ENCODE data around the gene ZMYM5. TPM values are rescaled to one million over a fixed set of nuclear protein-coding genes. Genes with fewer than 3 reads are reported as not detected.
"Not testable (repeated sequence)": the region's sequence is repeated elsewhere in the genome, so short reads cannot be mapped to it uniquely, and the experiment has no call there.

Gene ZMYM5
- total and polyA plus RNA-seq, 9 of the 15 experiments (the other 6 are each of a cell fraction or from before 2014, with no cell fraction given), result 5.4 to 11.9 (median 7.8) TPM

DNA sequence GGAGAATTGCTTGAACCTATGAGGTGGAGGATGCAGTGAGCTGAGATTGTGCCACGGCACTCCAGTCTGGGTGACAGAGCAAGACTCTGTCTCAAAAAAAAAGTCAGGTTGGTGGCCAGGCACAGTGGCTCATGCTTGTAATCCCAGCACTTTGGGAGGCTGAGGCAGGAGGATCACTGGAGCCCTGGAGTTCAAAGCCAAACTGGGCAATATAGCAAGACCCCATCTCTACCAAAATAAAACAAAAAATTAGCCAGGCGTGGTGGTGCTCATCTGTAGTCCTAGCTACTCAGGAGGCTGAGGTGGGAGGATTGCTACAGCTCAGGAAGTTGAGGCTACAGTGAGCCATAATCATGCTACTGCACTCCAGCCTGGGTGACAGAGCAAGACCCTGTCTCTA is 47.6 kb downstream of the ZMYM5 start:
- FAIRE-seq; ATAC-seq; H2AFZ ChIP-seq (ENCODE audit: low read depth, low read length); H4K20me1 ChIP-seq (replicated peaks; ENCODE audit: control insufficient read depth, insufficient read depth, low read length); H3K9me1 ChIP-seq (ENCODE audit: control insufficient read depth, insufficient read depth, low read length); H3K4me2 ChIP-seq (ENCODE audit: insufficient read depth, low read length); BruUV-seq (replicated peaks); H3K9ac ChIP-seq (ENCODE audit: insufficient read depth in 1 of 2, low read depth in 2 of 2, low read length in 2 of 2); CTCF ChIA-PET (ENCODE audit: low intra/inter-chr PET ratio); POLR2A ChIA-PET; H3K79me2 ChIP-seq (ENCODE audit: control insufficient read depth, insufficient read depth, low read length); intact Hi-C loops (cut with micrococcal nuclease); in situ Hi-C loops (cut with MboI); H3K4me1 ChIP-seq (replicated peaks in 1 of 2; ENCODE audit: control insufficient read depth in 2 of 2, insufficient read depth in 2 of 2, low read length in 2 of 2); H3K36me3 ChIP-seq (ENCODE audit: control insufficient read depth, insufficient read depth, low read length); H3K27ac ChIP-seq (ENCODE audit: extremely low read depth, low read depth, low read length); H3K9me3 ChIP-seq (replicated peaks; ENCODE audit: control insufficient read depth, insufficient read depth, low read depth, low read length); H3K27me3 ChIP-seq (ENCODE audit: control insufficient read depth in 2 of 2, insufficient read depth in 2 of 2, low read length in 2 of 2); DNase-seq (ENCODE audit: extremely low read depth in 1 of 4, low spot score in 3 of 4); H3K4me3 ChIP-seq: not testable (repeated sequence)
- 100% methylated on average over 2 of the region's 2 CpGs for WGBS (ENCODE audit: insufficient coverage, low coverage, missing lambda C conversion rate)
- peak; percentile 64 for TF ChIP-seq ZNF121 (CRISPR knock-in tag; conservative IDR thresholded peaks at IDR 0.05)

DNA sequence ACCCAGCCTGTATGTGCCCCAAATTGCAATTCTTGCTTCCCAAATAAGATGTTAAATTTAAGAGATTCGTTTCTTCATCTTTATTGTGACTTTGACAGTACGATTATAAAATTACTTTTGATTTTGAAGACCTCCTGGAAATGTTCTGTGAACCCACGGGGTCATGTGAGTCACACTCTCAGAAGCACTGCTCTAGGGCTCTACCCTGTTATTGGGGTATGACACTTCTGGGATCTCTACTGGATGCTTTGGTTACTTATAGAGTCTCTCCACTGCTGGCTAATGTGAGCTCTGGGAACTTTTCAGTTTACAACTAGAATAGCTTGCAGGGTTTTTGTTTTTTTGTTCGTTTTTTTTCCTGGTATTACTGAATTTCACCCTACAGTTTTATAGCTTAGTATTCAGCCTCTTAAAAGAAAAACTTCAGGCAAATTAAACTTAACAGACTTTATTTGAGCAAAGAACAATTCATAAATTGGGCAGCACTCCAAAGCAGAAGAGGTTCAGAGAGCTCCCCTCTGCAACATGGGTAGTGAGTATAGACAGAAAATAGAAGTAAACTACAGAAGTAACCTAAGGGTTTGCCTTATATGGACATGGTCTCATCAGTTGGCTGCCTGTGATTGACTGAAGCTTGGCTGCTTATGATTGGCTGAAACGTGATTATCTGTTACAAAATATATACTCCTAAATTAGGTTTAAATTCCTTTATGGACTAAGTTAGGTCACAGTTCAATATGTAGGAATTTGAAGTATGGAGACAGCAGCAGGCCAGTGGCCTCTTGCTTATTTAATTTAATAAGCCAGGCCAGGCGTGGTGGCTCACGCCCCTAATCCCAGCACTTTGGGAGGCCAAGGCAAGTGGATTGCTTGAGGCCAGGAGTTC is 52.2 kb downstream of the ZMYM5 start:
- no peaks in the 10 kb centered on the region for H3K79me2 ChIP-seq (ENCODE audit: control insufficient read depth, insufficient read depth, low read length)
- no peaks in the 10 kb centered on the region for H3K9me3 ChIP-seq (replicated peaks; ENCODE audit: control insufficient read depth, insufficient read depth, low read depth, low read length)
- H3K4me1 ChIP-seq (replicated peaks in 1 of 2; ENCODE audit: control insufficient read depth in 2 of 2, insufficient read depth in 2 of 2, low read length in 2 of 2), result no peaks in the 10 kb centered on the region; a peak in 1 of 5 replicates
- no TSS peak for BruUV-seq (replicated peaks)
- ChIA-PET CTCF (ENCODE audit: low intra/inter-chr PET ratio) (interaction anchor here (0.6 kb wide), 1 partner anchor 27 kb away, joined by 3 read pairs; no protein-coding TSS in a partner anchor), POLR2A (no interaction called here)
- no peak overlapping the region for H3K4me2 ChIP-seq (ENCODE audit: insufficient read depth, low read length)
- peak; percentile 65 for ATAC-seq
- H4K20me1 ChIP-seq (replicated peaks; ENCODE audit: control insufficient read depth, insufficient read depth, low read length), result no peaks in the 10 kb centered on the region
- no peak for DNase-seq (ENCODE audit: extremely low read depth in 1 of 4, low spot score in 3 of 4)
- FAIRE-seq, result no peak
- no peaks in the 10 kb centered on the region for H3K27me3 ChIP-seq (ENCODE audit: control insufficient read depth in 2 of 2, insufficient read depth in 2 of 2, low read length in 2 of 2)
- no peak overlapping the region for H3K27ac ChIP-seq (ENCODE audit: extremely low read depth, low read depth, low read length)
- TF ChIP-seq ZNF561 (CRISPR knock-in tag; conservative IDR thresholded peaks at IDR 0.05), result no peak
- TF ChIP-seq, protein P1, sequence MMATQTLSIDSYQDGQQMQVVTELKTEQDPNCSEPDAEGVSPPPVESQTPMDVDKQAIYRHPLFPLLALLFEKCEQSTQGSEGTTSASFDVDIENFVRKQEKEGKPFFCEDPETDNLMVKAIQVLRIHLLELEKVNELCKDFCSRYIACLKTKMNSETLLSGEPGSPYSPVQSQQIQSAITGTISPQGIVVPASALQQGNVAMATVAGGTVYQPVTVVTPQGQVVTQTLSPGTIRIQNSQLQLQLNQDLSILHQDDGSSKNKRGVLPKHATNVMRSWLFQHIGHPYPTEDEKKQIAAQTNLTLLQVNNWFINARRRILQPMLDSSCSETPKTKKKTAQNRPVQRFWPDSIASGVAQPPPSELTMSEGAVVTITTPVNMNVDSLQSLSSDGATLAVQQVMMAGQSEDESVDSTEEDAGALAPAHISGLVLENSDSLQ (IDR thresholded peaks at IDR 0.05), result peak; percentile 61
- peak in 1 of 2 experiments; percentile 91; a peak in 2 of 4 replicates for TF ChIP-seq SRF (CRISPR knock-in tag; IDR thresholded peaks at IDR 0.05)
- TF ChIP-seq, protein P2, sequence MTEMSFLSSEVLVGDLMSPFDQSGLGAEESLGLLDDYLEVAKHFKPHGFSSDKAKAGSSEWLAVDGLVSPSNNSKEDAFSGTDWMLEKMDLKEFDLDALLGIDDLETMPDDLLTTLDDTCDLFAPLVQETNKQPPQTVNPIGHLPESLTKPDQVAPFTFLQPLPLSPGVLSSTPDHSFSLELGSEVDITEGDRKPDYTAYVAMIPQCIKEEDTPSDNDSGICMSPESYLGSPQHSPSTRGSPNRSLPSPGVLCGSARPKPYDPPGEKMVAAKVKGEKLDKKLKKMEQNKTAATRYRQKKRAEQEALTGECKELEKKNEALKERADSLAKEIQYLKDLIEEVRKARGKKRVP (CRISPR knock-in tag; IDR thresholded peaks at IDR 0.05), result no peak
- no peak overlapping the region for H2AFZ ChIP-seq (ENCODE audit: low read depth, low read length)
- H3K4me3 ChIP-seq, result no peak overlapping the region
- no peaks in the 10 kb centered on the region for H3K36me3 ChIP-seq (ENCODE audit: control insufficient read depth, insufficient read depth, low read length)
- in situ Hi-C loops (cut with MboI), result no loop called here
- intact Hi-C loops (cut with micrococcal nuclease), result no loop called here
- WGBS (ENCODE audit: insufficient coverage, low coverage, missing lambda C conversion rate), result 46% methylated on average over 7 of the region's 7 CpGs
- no peaks in the 10 kb centered on the region for H3K9me1 ChIP-seq (ENCODE audit: control insufficient read depth, insufficient read depth, low read length)
- no peak overlapping the region for H3K9ac ChIP-seq (ENCODE audit: insufficient read depth in 1 of 2, low read depth in 2 of 2, low read length in 2 of 2)
